SK-N-SH treated with all-trans-retinoic acid at 6 μM for 48 hours (cell line): Measurements from ENCODE around the gene DDX19B.

Experiments
- ATAC-seq: fragments of 200-7000 bp; cut with Tn5 transposase; 3 replicates; pipeline ENCODE4 v1.9.1; 2020; ENCODE audit warnings: mild to moderate bottlenecking, moderate library complexity
- ARNTL ChIP-seq: fragments of 450-650 bp; formaldehyde crosslinking; IDR thresholded peaks from 2 replicates; pipeline ENCODE4 v1.5.0; 2020; ENCODE audit warnings: low read depth, mild to moderate bottlenecking, moderate library complexity, borderline replicate concordance
- BACH2 ChIP-seq: fragments of 250-450 bp; sonication (Bioruptor Pico); IDR thresholded peaks from 2 replicates; pipeline ENCODE4 v1.9.0; 2021; ENCODE audit warnings: mild to moderate bottlenecking, borderline replicate concordance
- CREB5 ChIP-seq: fragments of 250-450 bp; sonication (Bioruptor Pico); IDR thresholded peaks from 2 replicates; pipeline ENCODE4 v1.5.1; 2020; ENCODE audit warnings: low read depth, mild to moderate bottlenecking, moderate library complexity
- CSDC2 ChIP-seq: fragments of 250-450 bp; sonication (Bioruptor Pico); IDR thresholded peaks from 2 replicates; pipeline ENCODE4 v1.5.0; 2020; ENCODE audit warnings: mild to moderate bottlenecking, moderate library complexity
- CSRNP3 ChIP-seq: fragments of 250-450 bp; sonication (Bioruptor Pico); IDR thresholded peaks from 2 replicates; pipeline ENCODE4 v1.5.1; 2021; ENCODE audit warnings: mild to moderate bottlenecking, moderate library complexity
- ESRRG ChIP-seq: fragments of 250-450 bp; sonication (Bioruptor Pico); IDR thresholded peaks from 2 replicates; pipeline ENCODE4 v1.6.1; 2021; ENCODE audit warnings: mild to moderate bottlenecking
- GLIS3 ChIP-seq: fragments of 250-450 bp; sonication (Bioruptor Pico); IDR thresholded peaks from 2 replicates; pipeline ENCODE4 v1.5.0; 2020; ENCODE audit warnings: mild to moderate bottlenecking, moderate library complexity
- ISL1 ChIP-seq: fragments of 250-450 bp; sonication (Bioruptor Pico); IDR thresholded peaks from 2 replicates; pipeline ENCODE4 v2.1.2; 2022; ENCODE audit warnings: mild to moderate bottlenecking, moderate library complexity
- OSR1 ChIP-seq: fragments of 250-450 bp; sonication (Bioruptor Pico); IDR thresholded peaks from 2 replicates; pipeline ENCODE4 v1.8.0; 2022; ENCODE audit warnings: moderate library complexity, mild to moderate bottlenecking, inconsistent platforms
- PATZ1 ChIP-seq: fragments of 250-450 bp; sonication (Bioruptor Pico); IDR thresholded peaks from 2 replicates; pipeline ENCODE4 v1.8.0; 2020; ENCODE audit warnings: mild to moderate bottlenecking, moderate library complexity, borderline replicate concordance
- POU6F1 ChIP-seq: fragments of 250-450 bp; sonication (Bioruptor Pico); IDR thresholded peaks from 2 replicates; pipeline ENCODE4 v1.8.0; 2021; ENCODE audit warnings: low read depth, mild to moderate bottlenecking, moderate library complexity, borderline replicate concordance
- PPARA ChIP-seq: fragments of 250-450 bp; sonication (Bioruptor Pico); IDR thresholded peaks from 2 replicates; pipeline ENCODE4 v1.5.0; 2020; ENCODE audit warnings: mild to moderate bottlenecking, borderline replicate concordance
- RARB ChIP-seq: fragments of 250-450 bp; sonication (Bioruptor Pico); IDR thresholded peaks from 2 replicates; pipeline ENCODE4 v1.8.0; 2021; ENCODE audit warnings: mild to moderate bottlenecking, moderate library complexity
- SNAI2 ChIP-seq: fragments of 250-450 bp; sonication (Bioruptor Pico); IDR thresholded peaks from 2 replicates; pipeline ENCODE4 v1.5.0; 2020; ENCODE audit warnings: mild to moderate bottlenecking, moderate library complexity
- TOX ChIP-seq: fragments of 250-450 bp; sonication (Bioruptor Pico); IDR thresholded peaks from 2 replicates; pipeline ENCODE4 v1.8.0; 2021; ENCODE audit warnings: mild to moderate bottlenecking, moderate library complexity, borderline replicate concordance
- TSHZ2 ChIP-seq: fragments of 250-450 bp; sonication (Bioruptor Pico); IDR thresholded peaks from 2 replicates; pipeline ENCODE4 v1.5.0; 2020; ENCODE audit warnings: mild to moderate bottlenecking, moderate library complexity
- ZC3H10 ChIP-seq: fragments of 250-450 bp; sonication (Bioruptor Pico); IDR thresholded peaks from 2 replicates; pipeline ENCODE4 v1.5.1; 2021; ENCODE audit warnings: mild to moderate bottlenecking, moderate library complexity
- ZFP30 ChIP-seq: fragments of 450-650 bp; formaldehyde crosslinking; IDR thresholded peaks from 2 replicates; pipeline ENCODE4 v1.5.0; 2022; ENCODE audit warnings: mild to moderate bottlenecking, moderate library complexity
- ZNF565 ChIP-seq: fragments of 450-650 bp; formaldehyde crosslinking; conservative IDR thresholded peaks from 2 replicates; pipeline ENCODE4 v1.5.0; 2020; ENCODE audit warnings: low read depth, mild to moderate bottlenecking, moderate library complexity
- ZNF8 ChIP-seq: fragments of 450-650 bp; formaldehyde crosslinking; IDR thresholded peaks from 2 replicates; pipeline ENCODE4 v1.5.0; 2020; ENCODE audit warnings: mild to moderate bottlenecking, moderate library complexity

DDX19B gene

GRCh38 chr16:70349783-70350182 is 50.8 kb downstream of the DDX19B start:
- no peak for ATAC-seq
- TF ChIP-seq ZFP30 (CRISPR knock-in tag) (no peak), RARB (no peak), ZNF565 (no peak), ZNF8 (CRISPR knock-in tag) (no peak), TSHZ2 (CRISPR knock-in tag) (no peak), OSR1 (no peak), SNAI2 (CRISPR knock-in tag) (no peak), POU6F1 (no peak)

GRCh38 chr16:70359552-70359951 is 60.6 kb downstream of the DDX19B start:
- no peak for ATAC-seq
- TF ChIP-seq PATZ1 (CRISPR knock-in tag): no peak

- no peak for ATAC-seq
- TF ChIP-seq OSR1 (no peak), RARB (no peak), ZFP30 (CRISPR knock-in tag) (no peak), ARNTL (CRISPR knock-in tag) (no peak), POU6F1 (no peak), BACH2 (no peak), PPARA (CRISPR knock-in tag) (no peak), GLIS3 (CRISPR knock-in tag) (no peak), SNAI2 (CRISPR knock-in tag) (no peak), CREB5 (CRISPR knock-in tag) (no peak), CSDC2 (CRISPR knock-in tag) (no peak), TOX (CRISPR knock-in tag) (no peak), ESRRG (no peak), ZNF8 (CRISPR knock-in tag) (no peak), ISL1 (no peak), PATZ1 (CRISPR knock-in tag) (no peak), ZNF565 (no peak), TSHZ2 (CRISPR knock-in tag) (no peak), CSRNP3 (no peak), ZC3H10 (CRISPR knock-in tag) (no peak)
- TF ChIP-seq, all 23 proteins: peak for 0
These were observed 65.4 kb downstream of the DDX19B start for GRCh38 chr16:70364399-70364798.

- ATAC-seq: peak; percentile 74
These were observed 71.2 kb downstream of the DDX19B start for GRCh38 chr16:70370145-70370544.
